ENCODE measurements around the gene PAFAH1B2.
"Not testable (repeated sequence)": the region's sequence is repeated elsewhere in the genome, so short reads cannot be mapped to it uniquely, and the experiment has no call there.

Gene PAFAH1B2

GRCh38 chr11:117175104-117175503 lies 31.0 kb downstream of the PAFAH1B2 start:
- no peak for DNase-seq

GRCh38 chr11:117175781-117176180 lies 31.7 kb downstream of the PAFAH1B2 start:
- DNase-seq, result no peak

- DNase-seq, result no peak
These were observed 32.1 kb downstream of the PAFAH1B2 start for GRCh38 chr11:117176186-117176585.

GRCh38 chr11:117177534-117178209 lies 33.6 kb downstream of the PAFAH1B2 start:
- DNase-seq, result no peak

- peak; percentile 95 for DNase-seq
These were observed 34.3 kb downstream of the PAFAH1B2 start, which contains the start of gene SIDT2 for GRCh38 chr11:117178210-117179034. TSS of gene SIDT2 (plus strand) at chr11:117178743. CDS start at chr11:117179264, 521 bp downstream.

GRCh38 chr11:117179048-117179999 lies 35.2 kb downstream of the PAFAH1B2 start:
- peak; percentile 31 for DNase-seq

- peak; percentile 31 for DNase-seq
These were observed 35.9 kb downstream of the PAFAH1B2 start for GRCh38 chr11:117180020-117180419.

- DNase-seq, result peak; percentile 82
These were observed 36.8 kb downstream of the PAFAH1B2 start for GRCh38 chr11:117180661-117181585.

GRCh38 chr11:117181586-117182550 lies 37.8 kb downstream of the PAFAH1B2 start:
- no peak for DNase-seq

GRCh38 chr11:117182551-117182935 lies 38.5 kb downstream of the PAFAH1B2 start:
- DNase-seq, result no peak

- not testable (repeated sequence) for DNase-seq
These were observed 39.1 kb downstream of the PAFAH1B2 start for GRCh38 chr11:117183178-117183577.

- no peak for DNase-seq
These were observed 39.8 kb downstream of the PAFAH1B2 start for GRCh38 chr11:117183724-117184349.

- peak; percentile 69 for DNase-seq
These were observed 41.8 kb downstream of the PAFAH1B2 start for GRCh38 chr11:117185736-117186430.

- no peak for DNase-seq
These were observed 42.3 kb downstream of the PAFAH1B2 start for GRCh38 chr11:117186431-117186761.

- DNase-seq, result no peak
These were observed 42.9 kb downstream of the PAFAH1B2 start for GRCh38 chr11:117187007-117187406.

GRCh38 chr11:117187428-117187798 lies 43.3 kb downstream of the PAFAH1B2 start:
- no peak for DNase-seq

- no peak for DNase-seq
These were observed 43.9 kb downstream of the PAFAH1B2 start for GRCh38 chr11:117187799-117188481.

GRCh38 chr11:117188620-117189081 lies 44.6 kb downstream of the PAFAH1B2 start:
- peak; percentile 48 for DNase-seq
